GM04504 (cell line): ENCODE data around the gene CP.
"Not testable (repeated sequence)": the region's sequence is repeated elsewhere in the genome, so short reads cannot be mapped to it uniquely, and the experiment has no call there.

ENCODE experiments used
- DNase-seq: peaks from one replicate; pipeline ENCODE4 v3.0.0-alpha.2; 2012; ENCODE audit warnings: low read depth

Gene CP

GRCh38 chr3:149227591-149228268, 6.1 kb upstream of the CP start:
- DNase-seq, result no peak

GRCh38 chr3:149226776-149227175, 5.1 kb upstream of the CP start:
- DNase-seq, result no peak

GRCh38 chr3:149224736-149225594, 3.3 kb upstream of the CP start:
- peak; percentile 40 for DNase-seq

DNA sequence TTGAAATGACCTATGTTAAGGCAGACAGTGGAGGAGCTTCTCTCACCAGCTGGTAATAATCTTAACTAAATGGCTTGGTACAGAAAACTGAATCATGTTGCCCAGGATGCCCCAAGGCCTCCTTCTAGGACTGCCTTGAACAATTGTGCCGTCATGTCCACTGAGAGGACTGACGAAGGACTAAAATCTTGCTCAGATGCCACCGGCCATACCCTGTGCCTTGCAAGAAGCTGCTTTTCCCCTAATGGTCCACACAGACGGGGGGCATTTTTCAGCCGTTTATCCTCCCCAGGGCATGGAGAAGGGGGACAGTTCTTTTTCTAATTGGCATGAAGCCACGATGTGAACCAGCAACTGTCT, 1.8 kb upstream of the CP start:
- no peak for DNase-seq

DNA sequence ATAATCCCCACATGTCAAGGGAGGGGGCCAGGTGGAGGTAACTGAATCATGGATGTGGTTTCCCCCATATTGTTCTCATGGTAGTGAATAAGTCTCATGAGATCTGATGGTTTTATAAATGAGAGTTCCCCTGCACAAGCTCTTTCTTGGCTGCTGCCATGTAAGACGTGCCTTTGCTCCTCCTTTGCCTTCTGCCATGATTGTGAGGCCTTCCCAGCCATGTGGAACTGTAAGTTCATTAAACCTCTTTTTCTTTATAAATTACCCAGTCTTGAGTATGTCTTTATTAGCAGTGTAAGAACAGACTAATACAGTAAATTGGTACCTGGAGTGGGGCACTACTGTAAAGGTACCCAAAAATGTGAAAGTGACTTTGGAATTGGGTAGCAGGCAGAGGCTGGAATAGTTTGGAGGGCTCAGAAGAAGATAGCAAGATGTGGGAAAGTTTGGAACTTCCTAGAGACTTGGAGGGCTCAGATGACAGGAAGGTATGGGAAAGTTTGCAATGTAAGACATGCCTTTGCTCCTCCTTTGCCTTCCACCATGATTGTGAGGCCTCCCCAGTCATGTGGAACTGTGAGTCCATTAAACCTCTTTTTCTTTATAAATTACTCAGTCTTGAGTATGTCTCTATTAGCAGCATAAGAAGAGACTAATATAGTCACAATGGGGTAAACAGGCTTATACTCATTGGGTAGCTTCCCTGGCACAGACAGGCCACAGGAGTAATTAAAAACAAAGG, 2.1 kb downstream of the CP start:
- DNase-seq, result not testable (repeated sequence)

GRCh38 chr3:149217347-149217746, 4.3 kb downstream of the CP start:
- no peak for DNase-seq

GRCh38 chr3:149216193-149216869, 5.3 kb downstream of the CP start:
- no peak for DNase-seq

GRCh38 chr3:149215515-149215914, 6.1 kb downstream of the CP start:
- DNase-seq, result no peak

DNA sequence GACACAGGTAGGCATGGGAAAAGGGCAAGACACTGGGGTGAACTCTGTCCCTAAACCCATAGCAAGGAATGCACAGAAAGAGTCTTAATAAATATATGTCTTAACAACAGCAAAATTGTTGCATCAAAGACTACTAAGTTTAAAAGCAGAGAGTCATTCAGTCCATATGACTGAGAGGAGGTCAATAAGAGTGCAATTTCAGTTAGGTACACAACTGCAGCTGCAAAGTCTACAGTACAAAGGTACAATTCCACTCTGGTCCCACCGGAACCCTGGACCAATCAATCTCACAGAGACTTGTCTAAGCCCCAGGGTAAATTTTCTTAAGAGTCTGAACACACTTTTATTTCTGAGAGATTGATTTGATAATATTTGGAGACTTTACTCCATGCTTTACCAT, 6.9 kb downstream of the CP start:
- DNase-seq, result no peak

GRCh38 chr3:149212386-149212785, 9.2 kb downstream of the CP start:
- no peak for DNase-seq

DNA sequence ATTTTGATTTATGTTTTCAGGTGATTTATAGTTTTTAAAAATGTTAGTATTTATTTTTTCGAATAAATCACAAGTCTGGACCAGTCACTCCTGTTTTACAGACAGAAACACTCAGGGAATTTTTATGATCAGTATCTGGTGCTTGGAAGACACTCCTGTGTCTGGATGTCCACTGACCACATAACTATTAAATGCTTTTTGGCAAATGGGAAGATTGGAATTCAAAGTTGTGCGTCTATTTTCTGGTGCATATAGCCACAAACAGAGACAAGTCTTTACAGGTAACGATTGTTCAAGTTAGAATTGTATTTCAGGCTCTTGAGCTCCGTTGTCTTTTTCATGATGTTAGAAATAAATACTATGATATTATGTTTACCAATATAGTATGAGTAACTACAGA, 12.2 kb downstream of the CP start:
- no peak for DNase-seq

GRCh38 chr3:149207475-149207874, 14.2 kb downstream of the CP start:
- DNase-seq, result no peak

DNA sequence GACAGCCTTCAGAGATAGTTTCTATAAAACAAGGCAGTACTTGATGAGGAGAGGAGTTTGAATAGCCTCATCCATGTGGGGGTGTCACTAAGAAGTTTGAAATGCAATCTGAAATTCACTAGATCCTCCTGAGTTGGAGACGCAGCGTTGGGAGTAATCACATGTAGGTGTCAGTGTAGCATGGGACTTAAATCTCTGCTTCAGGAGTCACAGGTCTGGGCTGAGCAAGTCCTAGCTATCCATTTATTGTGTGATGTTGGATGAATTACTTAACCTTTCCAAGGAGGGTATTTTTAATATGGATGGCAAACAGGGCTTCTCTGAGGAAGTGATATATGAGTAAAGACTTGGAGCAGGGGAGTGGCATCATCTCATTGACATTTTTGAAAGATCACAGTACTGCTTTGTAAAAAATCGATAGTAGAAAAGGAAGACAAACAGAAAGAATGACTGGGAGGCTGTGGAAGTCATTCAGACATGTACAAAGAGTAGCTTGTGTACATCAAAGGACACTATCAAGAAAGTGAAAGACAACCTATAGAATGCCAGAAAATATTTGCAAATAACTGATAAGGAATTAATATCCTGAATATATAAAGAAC, 17.1 kb downstream of the CP start:
- no peak for DNase-seq

- no peak for DNase-seq
Observed at GRCh38 chr3:149203758-149204157, 17.9 kb downstream of the CP start.

DNA sequence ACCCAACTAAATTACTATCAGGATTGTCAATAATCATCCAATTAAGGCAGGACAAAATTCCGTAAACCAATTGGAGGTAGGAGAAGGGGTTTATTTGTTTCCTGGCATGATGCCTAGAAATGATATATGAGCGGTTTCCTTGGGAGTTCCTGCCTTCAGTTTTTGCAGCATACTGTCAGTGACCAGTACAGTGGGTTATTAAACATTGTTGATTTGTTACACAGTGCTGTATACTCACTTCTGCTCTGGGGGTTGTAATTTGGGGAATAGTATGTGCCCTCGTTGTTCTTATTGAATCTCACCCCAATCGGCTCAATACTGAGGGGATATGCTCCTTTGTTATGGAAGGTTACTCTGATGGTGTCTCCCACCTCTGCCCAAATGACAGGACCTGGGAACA, 22.2 kb downstream of the CP start:
- no peak for DNase-seq

DNA sequence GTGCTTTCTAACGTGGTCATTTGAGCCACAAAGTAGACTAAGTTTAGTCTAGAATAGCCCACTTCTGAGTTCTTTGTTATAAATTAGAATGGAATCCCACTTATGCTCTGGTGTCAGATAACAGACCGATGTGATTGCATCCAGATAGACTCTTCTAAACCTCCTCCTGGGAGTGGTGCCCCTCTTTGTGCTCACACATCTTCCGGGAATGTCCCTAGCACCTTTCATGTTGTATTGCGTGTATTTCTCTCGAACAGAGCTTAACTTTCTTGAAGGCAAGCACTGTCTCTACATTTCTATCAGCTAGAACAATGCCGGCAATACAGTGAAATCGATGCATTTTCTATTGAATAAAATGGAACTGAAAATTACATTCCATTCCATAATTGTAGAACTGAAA, 23.0 kb downstream of the CP start:
- no peak for DNase-seq

GRCh38 chr3:149197669-149198068, 24.0 kb downstream of the CP start:
- no peak for DNase-seq

DNA sequence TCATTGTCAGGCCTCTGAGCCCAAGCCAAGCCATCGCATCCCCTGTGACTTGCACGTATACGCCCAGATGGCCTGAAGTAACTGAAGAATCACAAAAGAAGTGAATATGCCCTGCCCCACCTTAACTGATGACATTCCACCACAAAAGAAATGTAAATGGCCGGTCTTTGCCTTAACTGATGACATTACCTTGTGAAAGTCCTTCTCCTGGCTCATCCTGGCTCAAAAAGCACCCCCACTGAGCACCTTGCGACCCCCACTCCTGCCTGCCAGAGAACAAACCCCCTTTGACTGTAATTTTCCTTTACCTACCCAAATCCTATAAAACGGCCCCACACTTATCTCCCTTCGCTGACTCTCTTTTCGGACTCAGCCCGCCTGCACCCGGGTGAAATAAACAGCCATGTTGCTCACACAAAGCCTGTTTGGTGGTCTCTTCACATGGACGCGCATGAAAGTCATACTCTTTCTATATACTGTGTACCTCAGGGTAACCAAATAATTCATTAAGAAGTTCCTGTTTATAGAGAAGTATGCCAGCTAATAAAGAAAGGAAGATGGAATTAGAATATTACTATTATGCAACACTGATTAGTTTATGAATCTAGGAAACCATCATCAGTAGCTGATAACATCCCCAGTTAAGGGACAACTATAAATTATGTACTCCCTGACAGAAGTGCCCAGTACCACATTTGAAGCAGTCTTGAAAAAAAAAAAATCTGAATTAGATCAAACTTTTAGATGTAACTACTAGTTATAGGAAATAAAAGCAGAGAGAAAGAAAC, 24.6 kb downstream of the CP start:
- DNase-seq, result not testable (repeated sequence)

GRCh38 chr3:149195221-149195620, 26.4 kb downstream of the CP start:
- no peak for DNase-seq

GRCh38 chr3:149188494-149188893, 33.1 kb downstream of the CP start:
- DNase-seq, result no peak

DNA sequence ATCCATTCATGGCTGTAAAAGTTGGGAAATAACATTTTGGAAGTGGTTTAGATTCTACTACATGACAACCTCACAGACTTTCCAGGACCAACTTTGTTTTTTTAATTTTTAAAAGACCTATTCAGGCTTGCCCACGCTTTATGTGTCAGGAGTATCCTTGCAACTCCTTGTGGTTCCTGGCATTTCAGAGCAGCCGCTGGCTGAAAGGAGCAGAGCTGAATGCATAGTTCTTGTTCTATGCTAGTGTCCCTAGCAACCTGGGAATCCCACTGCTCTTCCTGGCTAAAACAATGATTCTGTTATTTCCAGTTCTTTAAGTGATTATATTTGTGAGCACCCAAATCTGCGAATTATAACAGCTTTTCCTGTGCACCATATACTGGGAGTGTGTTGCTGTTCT, 34.9 kb downstream of the CP start:
- no peak for DNase-seq
